Measurements from ENCODE around the gene SEMA3E.

- TF ChIP-seq ZNF274 (IDR thresholded peaks at IDR 0.05; ENCODE audit: low read depth, low read length) (no peak), SUZ12 (IDR thresholded peaks at IDR 0.05; ENCODE audit: extremely low read depth, insufficient read depth, insufficient read length) (no peak)
Observed at GRCh38 chr7:83494683-83495082, 154.3 kb downstream of the SEMA3E start.
